SW480 (cell line): ENCODE results near the gene UNC119B.
"Not testable (repeated sequence)": the region's sequence is repeated elsewhere in the genome, so short reads cannot be mapped to it uniquely, and the experiment has no call there.

Experiments used
- DNase-seq: peaks from one replicate; pipeline ENCODE4 v3.0.0-alpha.2; 2016; ENCODE audit warnings: low spot score

Gene UNC119B

DNA sequence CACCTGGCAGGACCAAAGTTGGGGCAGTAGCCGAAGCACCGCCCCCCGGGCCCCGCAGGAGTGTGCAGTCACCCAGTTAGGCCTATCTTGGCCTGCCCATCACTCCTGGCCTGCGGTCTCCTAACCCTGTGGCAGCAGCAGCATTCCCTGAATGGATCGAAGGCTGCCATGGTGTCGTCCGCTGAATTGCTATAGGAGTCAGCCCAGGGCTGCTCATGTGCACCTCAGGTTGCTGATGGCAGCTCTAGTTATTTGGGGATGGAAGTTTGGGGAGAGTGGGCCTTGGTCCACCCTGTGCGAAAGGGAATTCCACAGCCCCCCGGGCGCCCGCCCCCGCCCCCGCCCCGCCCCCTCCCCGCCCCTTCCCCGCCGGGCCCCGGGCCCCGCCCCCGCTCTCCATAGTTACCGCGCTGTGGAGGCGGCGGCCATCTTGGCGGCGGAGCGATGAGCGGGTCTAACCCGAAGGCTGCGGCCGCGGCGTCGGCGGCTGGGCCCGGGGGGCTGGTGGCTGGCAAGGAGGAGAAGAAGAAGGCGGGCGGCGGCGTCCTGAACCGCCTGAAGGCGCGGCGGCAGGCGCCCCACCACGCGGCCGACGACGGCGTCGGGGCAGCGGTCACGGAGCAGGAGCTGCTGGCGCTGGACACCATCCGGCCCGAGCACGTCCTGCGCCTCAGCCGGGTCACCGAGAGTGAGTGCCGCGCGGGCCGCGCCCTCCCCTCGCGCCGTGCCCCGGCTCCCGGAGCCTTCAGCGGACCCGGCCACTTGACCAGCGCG is at the start of gene UNC119B:
Gene UNC119B (plus strand): TSS at position 428 of the 774 bp plus-strand sequence. CDS start 17 bp downstream, at position 445.
- peak; percentile 63 for DNase-seq

DNA sequence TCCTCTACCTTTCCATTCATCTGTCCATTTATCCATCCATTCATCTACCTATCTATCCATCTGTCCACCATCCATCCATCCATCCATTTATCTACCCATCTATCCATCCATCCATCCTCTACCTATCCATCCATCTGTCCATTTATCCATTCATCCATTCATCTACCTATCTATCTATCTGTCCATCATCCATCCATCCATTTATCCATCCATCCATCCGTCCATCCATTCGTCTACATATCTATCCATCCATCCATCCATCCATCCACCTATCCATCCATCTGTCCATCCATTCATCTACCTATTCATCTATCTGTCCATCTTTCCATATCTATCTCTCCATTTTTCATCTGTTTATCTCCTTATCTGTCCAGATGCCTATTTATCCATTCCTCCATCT is 48.8 kb upstream of the UNC119B start:
- no peak for DNase-seq

DNA sequence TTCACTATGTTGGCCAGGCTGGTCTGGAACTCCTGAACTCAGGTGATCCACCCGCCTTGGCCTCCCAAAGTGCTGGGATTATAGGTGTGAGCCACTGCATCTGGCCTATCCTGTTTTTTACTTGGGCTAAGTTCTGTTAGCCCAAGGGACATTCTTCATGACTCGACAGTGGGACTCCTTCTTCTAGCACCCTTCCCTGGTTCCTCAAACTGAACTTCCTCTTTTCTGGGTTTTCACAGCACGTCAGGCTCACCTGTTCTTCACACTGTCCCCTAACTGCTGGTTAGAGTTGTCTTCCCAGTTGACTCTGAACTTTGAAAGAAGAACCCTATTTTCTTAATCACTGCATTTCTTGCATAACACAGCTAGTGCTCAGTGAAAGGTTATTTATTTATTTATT is 47.4 kb upstream of the UNC119B start:
- no peak for DNase-seq

GRCh38 chr12:120663741-120664140 is 46.5 kb upstream of the UNC119B start:
- DNase-seq: no peak

DNA sequence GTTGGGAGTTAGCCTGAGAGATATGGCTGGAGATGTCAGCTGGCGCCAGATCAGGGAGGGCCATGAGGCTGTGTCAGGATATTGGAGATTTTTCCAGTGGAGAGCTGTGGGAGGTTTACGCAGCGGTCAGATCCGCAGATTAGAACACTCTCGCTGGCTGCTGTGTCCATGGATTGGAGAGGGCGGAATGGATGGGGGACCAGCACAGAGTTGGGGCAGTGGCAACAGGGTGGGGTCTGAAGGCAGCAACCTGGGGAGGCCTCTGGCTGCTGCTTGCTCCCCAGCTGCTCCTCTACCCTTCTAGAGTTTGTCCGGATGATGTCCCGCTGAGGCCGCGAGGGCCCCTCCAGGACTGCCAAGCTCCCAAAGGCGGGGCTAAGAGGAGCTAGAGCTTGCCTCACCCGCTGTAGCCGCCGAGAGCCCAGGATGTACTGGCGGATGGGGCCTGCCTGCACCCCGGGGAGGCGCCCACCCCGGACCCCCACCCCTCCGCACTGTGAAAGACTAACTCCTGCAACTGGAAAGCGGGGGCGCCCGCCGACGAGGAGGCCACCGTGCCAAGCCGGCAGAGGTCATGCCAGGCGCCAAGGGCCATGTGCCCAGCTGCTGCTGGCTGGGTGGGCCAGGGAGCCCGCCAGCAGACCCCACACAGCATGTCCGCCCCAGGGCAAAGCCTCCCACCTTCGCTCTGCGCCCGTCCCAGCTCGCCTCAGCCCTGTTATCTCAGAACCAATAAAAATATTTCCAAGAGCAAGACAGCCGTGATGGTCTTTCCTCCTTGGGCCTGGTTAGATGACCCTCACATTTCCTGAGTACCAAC is 43.5 kb upstream of the UNC119B start:
- no peak for DNase-seq

- DNase-seq: no peak
These were observed 42.0 kb upstream of the UNC119B start for GRCh38 chr12:120668091-120668867.

DNA sequence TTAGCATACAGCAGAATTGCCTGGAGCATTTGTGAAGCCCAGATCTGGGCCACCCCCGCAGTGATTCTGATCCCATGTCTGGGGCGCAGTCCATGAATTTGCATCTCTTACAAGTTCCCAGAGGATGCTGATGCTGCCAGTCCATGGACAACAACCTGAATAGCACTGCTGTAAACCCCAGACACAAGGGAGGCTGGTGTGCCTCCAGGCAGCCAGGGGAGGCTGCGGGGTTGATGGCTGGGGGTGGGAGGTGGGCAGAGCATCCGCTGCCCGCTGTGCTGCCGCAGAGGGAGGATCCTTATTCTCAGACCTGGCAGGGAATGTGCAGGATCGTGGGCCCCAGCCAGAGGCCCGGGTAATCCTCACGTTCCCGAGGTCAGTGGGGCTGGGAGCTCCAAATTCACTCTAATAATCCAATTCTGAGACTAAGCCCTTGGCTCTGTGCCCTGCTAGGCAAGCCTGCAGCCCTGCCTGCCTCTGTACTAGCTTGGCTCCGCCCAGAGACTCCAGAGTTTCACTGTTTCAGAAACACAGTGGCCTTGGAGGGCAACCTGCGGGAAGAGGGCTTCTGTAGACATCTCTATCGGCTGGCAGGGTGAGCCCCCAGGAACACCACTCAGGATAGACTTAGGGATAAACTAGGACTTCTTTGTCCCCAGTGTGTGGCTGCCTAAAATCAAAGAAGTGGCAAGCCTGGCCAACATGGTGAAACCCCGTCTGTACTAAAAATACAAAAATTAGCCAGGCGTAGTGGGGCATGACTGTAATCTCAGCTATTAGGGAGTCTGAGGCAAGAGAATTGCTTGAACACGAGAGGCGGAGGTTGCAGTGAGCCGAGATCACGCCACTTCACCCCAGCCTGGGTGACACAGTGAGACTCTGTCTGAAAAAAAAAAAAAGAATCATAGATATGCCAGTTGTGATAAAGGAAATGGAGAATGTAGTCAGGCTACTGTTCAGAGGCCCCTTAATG is 41.1 kb upstream of the UNC119B start:
- no peak for DNase-seq

GRCh38 chr12:120670237-120670636 is 40.0 kb upstream of the UNC119B start:
- not testable (repeated sequence) for DNase-seq

GRCh38 chr12:120670667-120671066 is 39.6 kb upstream of the UNC119B start:
- no peak for DNase-seq

GRCh38 chr12:120674097-120674636 is 36.1 kb upstream of the UNC119B start:
- no peak for DNase-seq

- DNase-seq: peak; percentile 37
These were observed 32.3 kb upstream of the UNC119B start for GRCh38 chr12:120677765-120678473.

DNA sequence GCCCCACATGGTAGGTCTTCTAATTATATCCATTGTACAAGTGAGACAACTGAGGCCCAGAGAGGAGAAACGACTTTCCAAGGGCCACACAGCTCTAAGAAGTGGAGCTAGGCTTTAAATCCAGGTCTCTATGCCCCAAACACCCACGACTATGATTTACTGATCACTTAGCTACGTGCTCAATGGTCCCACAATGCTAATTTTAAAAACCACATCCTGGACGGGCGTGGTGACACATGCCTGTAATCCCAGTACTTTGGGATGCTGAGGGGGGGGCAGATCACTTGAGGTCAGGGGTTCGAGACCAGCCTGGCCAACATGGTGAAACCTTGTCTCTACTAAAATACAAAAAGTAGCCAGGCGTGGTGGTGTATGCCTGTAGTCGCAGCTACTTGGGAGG is 31.7 kb upstream of the UNC119B start:
- peak; percentile 45 for DNase-seq

DNA sequence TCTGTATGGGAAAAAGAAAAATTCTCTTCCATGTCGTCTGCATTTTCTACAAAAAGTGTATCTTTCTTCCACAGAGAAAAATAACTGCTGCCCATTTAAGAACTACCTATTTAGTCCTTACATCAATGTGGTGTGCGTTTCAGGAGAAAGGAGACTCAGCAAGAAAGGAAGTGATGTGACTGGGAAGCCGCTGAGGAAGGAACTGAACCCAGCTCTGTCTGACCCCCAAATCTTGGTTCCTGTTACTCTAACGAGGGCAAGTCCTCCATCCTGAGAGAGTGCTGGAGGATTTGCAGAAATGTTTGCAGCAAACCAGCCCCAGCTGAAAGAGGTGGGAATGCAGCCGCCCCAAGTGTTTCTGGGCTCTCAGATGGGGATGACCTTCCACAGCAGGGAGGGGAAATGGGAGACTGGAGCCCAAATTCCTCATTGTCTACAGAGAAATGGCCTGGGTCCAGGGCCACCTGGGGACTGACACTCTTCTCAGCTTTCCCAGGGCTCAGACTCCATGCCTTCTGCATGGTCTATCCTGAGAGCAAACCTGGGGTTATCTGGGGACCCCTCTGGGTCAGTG is 30.0 kb upstream of the UNC119B start:
- DNase-seq: no peak

DNA sequence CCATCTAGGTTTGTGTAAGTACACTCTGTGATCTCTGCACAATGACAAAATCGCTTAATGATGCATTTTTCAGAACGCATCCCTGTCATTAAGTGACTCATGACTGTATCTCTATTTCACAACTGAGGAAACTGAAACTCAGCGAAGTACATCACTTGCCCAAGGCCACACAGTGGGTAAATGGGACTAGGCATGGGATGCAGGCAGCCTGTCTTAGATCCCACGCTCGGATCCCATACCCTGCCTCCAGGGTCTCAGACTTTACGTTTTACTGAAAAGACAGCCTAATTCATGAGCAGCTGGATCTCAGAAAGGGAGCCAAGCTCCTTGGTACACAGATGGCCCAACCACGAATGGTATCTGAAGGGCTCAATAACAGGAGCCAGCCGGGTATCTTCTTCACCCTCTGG is 25.7 kb upstream of the UNC119B start:
- DNase-seq: no peak

- no peak for DNase-seq
These were observed 24.7 kb upstream of the UNC119B start for GRCh38 chr12:120685522-120685921.

DNA sequence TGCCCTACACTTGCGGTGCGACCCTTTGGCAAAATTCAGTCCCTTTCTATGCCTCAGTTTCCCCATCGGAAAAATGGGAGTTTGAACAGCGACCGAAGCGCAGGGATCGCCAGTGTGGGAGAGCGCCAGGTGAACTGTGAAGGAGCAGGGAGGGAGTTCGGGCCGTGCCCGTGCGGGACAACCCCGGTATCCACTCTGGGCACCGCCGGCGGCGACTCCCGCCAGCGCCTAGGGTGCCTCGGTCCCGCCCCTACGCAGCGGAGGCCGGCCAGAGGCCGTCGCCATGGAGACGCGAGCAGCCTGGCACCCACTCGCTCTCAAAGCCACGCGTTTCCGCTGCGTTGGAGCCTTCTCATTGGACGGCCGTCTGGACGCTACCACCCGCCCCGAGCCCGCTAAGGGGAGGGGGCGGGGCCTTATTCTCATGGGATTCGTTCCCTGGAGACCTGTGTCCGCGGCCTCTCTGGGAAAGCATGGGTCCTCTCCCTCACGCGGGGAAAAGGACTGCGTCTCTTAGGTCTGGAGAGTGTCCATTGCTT is 24.0 kb upstream of the UNC119B start:
- peak; percentile 97 for DNase-seq

GRCh38 chr12:120686690-120687577 is 23.3 kb upstream of the UNC119B start, which contains the start of gene MLEC:
TSS of gene MLEC (plus strand) at chr12:120687149. CDS start at chr12:120687297, 148 bp downstream.
- DNase-seq: peak; percentile 97

DNA sequence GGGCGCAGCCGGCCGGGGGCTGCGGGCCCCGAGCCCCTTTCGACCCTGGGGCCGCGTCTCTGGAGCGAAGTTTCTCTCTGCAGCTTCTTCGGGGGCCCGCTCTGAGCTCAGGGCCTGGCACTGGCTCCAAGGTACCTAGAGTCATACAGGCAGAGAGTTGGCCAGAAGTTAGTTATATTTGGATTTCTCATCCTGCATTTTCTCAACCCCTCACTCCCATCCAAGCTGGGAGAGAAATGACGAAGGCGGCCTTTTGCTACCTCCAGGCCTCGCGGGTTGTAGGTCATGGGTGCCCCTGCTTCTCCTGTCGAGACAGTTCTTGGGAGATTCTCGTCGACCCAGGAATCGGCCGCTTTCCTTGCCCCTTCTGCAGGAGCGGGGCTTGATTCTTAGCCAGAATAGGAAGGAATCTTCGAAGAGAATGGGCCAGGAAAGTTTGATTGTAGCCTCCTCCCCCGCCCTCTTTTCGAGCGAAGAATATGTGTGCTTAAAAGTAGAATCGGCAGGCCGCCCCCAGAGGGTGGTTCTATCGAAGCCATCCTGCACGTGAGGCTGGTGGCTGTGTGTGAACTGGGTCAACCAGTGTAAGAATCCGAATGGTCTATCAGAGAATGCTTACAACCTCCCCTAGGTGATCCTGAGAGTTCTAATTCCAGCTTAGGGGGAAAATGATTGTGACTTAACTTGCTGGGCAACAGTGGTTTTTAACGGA is 22.5 kb upstream of the UNC119B start:
- no peak for DNase-seq
